HepG2 (cell line): ENCODE results near the gene PEX11B. TPM values are rescaled to one million over a fixed set of nuclear protein-coding genes. Genes with fewer than 3 reads are reported as not detected.
A peak's percentile ranks its signal among the peaks of the same experiment; 100 is the strongest.

Experiments
- ARNT2 ChIP-seq: sonication (generic); formaldehyde crosslinking; IDR thresholded peaks from 2 replicates; pipeline ENCODE4 v1.8.0; 2022; ENCODE audit warnings: mild to moderate bottlenecking, low read depth, missing genetic modification reagents, moderate library complexity
- ATF1 ChIP-seq: IDR thresholded peaks from 2 replicates; pipeline ENCODE4 v1.6.1; 2016; ENCODE audit warnings: mild to moderate bottlenecking, control low read depth
- BRD4 ChIP-seq: sonication (generic); formaldehyde crosslinking; IDR thresholded peaks from 2 replicates; pipeline ENCODE4 v1.4.0; 2020; ENCODE audit warnings: missing genetic modification reagents
- DNMT3B ChIP-seq: conservative IDR thresholded peaks from 2 replicates; pipeline ENCODE4 v1.6.1; 2016; ENCODE audit warnings: missing biosample characterization, control low read depth
- DR1 ChIP-seq: sonication (generic); formaldehyde crosslinking; IDR thresholded peaks from 2 replicates; pipeline ENCODE4 v1.8.0; 2021; ENCODE audit warnings: mild to moderate bottlenecking, missing genetic modification reagents, inconsistent platforms
- ELF3 ChIP-seq: IDR thresholded peaks from 2 replicates; pipeline ENCODE4 v1.6.1; 2016; ENCODE audit warnings: missing genetic modification reagents, missing compliant biosample characterization
- GTF2F1 ChIP-seq: fragments of 150-350 bp; IDR thresholded peaks from 2 replicates; pipeline ENCODE4 v1.6.1; 2014; ENCODE audit warnings: low read length
- HIVEP1 ChIP-seq: sonication (generic); formaldehyde crosslinking; IDR thresholded peaks from 2 replicates; pipeline ENCODE4 v1.4.0; 2020; ENCODE audit warnings: mild to moderate bottlenecking, missing genetic modification reagents
- KLF11 ChIP-seq: IDR thresholded peaks from 2 replicates; pipeline ENCODE4 v1.6.1; 2016; ENCODE audit warnings: missing compliant biosample characterization
- MAX ChIP-seq: IDR thresholded peaks from 2 replicates; pipeline ENCODE4 v1.6.1; 2012; ENCODE audit warnings: inconsistent platforms
- NFIC ChIP-seq: IDR thresholded peaks from 2 replicates; pipeline ENCODE4 v1.6.1; 2012; ENCODE audit warnings: mild to moderate bottlenecking, low read length, inconsistent platforms
- PBX3 ChIP-seq: sonication (generic); formaldehyde crosslinking; IDR thresholded peaks from 2 replicates; pipeline ENCODE4 v1.8.1; 2023; ENCODE audit warnings: missing genetic modification reagents, inconsistent platforms, borderline replicate concordance
- PCBP1 ChIP-seq: fragments of 200-400 bp; formaldehyde crosslinking; IDR thresholded peaks from 2 replicates; pipeline ENCODE4 v1.6.1; 2017; ENCODE audit warnings: mild to moderate bottlenecking, low read depth, low read length, borderline replicate concordance
- RCOR2 ChIP-seq: IDR thresholded peaks from 2 replicates; pipeline ENCODE4 v1.6.1; 2016; ENCODE audit warnings: missing biosample characterization, missing genetic modification reagents
- REST ChIP-seq, 2 experiments: IDR thresholded peaks; 2 replicates each; pipeline ENCODE4 v1.6.1; 2011 to 2012; ENCODE audit warnings: low read length in 2 of 2, borderline replicate concordance in 1 of 2, low read depth in 1 of 2, mild to moderate bottlenecking in 1 of 2, moderate library complexity in 1 of 2
- SP2 ChIP-seq: sonication (generic); formaldehyde crosslinking; IDR thresholded peaks from 2 replicates; pipeline ENCODE4 v1.5.1; 2020; ENCODE audit warnings: mild to moderate bottlenecking, missing genetic modification reagents
- TCF7 ChIP-seq: sonication (generic); IDR thresholded peaks from 2 replicates; pipeline ENCODE4 v1.6.1; 2016; ENCODE audit warnings: antibody characterized with exemption, low read depth
- ZFP90 ChIP-seq: sonication (generic); formaldehyde crosslinking; IDR thresholded peaks from 2 replicates; pipeline ENCODE4 v1.8.0; 2022; ENCODE audit warnings: missing genetic modification reagents, mild to moderate bottlenecking, inconsistent platforms, borderline replicate concordance
- ZFP91 ChIP-seq: sonication (generic); formaldehyde crosslinking; IDR thresholded peaks from 2 replicates; pipeline ENCODE4 v1.9.0; 2022; ENCODE audit warnings: missing genetic modification reagents, mild to moderate bottlenecking, borderline replicate concordance
- ZIK1 ChIP-seq: sonication (generic); formaldehyde crosslinking; IDR thresholded peaks from 2 replicates; pipeline ENCODE4 v1.5.0; 2020; ENCODE audit warnings: mild to moderate bottlenecking, low read depth, missing genetic modification reagents, borderline replicate concordance
- ZNF138 ChIP-seq: sonication (generic); formaldehyde crosslinking; IDR thresholded peaks from 2 replicates; pipeline ENCODE4 v1.5.0; 2020; ENCODE audit warnings: mild to moderate bottlenecking, low read depth, missing genetic modification reagents
- ZNF17 ChIP-seq: sonication (generic); formaldehyde crosslinking; IDR thresholded peaks from 2 replicates; pipeline ENCODE4 v1.5.0; 2020; ENCODE audit warnings: mild to moderate bottlenecking, missing genetic modification reagents
- ZNF431 ChIP-seq: sonication (generic); formaldehyde crosslinking; IDR thresholded peaks from 2 replicates; pipeline ENCODE4 v1.9.0; 2022; ENCODE audit warnings: missing genetic modification reagents, low read depth, mild to moderate bottlenecking, borderline replicate concordance
- ZNF451 ChIP-seq: sonication (generic); formaldehyde crosslinking; IDR thresholded peaks from 2 replicates; pipeline ENCODE4 v1.5.0; 2020; ENCODE audit warnings: mild to moderate bottlenecking, missing genetic modification reagents
- ZNF772 ChIP-seq: sonication (generic); formaldehyde crosslinking; IDR thresholded peaks from 2 replicates; pipeline ENCODE4 v1.5.0; 2020; ENCODE audit warnings: mild to moderate bottlenecking, missing genetic modification reagents
- polyA plus RNA-seq, 8 experiments: library from polyadenylated mRNA; depleted of rRNA in 3 of 8; stranded (reverse) in 7 of 8; unstranded in 1 of 8; fragments of >200 nt; fragmentation: Illumina TruSeq in 4 of 8; extraction: Trizol in 4 of 8; gene quantifications; 2 replicates each; pipeline versions ENCODE4 v1.2.1 to v1.2.3, GENCODE V29; 2011 to 2016; ENCODE audit warnings: low read depth in 4 of 8, missing spikeins in 1 of 8, mixed read lengths in 1 of 8; ENCODE audit not compliant: insufficient read depth in 1 of 8
- total RNA-seq, 5 experiments: library from RNA; depleted of rRNA; stranded (reverse); fragments of >200 nt; fragmentation: Illumina TruSeq; extraction: Trizol; gene quantifications; 2 replicates each; pipeline ENCODE4 v1.2.3, GENCODE V29; 2016; ENCODE audit warnings: low read depth in 1 of 5

Gene PEX11B
- total and polyA plus RNA-seq, 2 of the 13 experiments (the other 11 are each of a cell fraction or from before 2014, with no cell fraction given) = 21.6 to 48.4 TPM

- TF ChIP-seq ZNF431 (CRISPR knock-in tag) (no peak), ZNF451 (CRISPR knock-in tag) (peak; percentile 25; the same call in 1 of the 2 replicates), ZFP90 (CRISPR knock-in tag) (0 out of 2 replicates have a peak, but pooled peaks have one; percentile 54), NFIC (no peak), TCF7 (no peak), KLF11 (no peak), ZNF17 (no peak), ZNF138 (CRISPR knock-in tag) (0 out of 2 replicates have a peak, but pooled peaks have one; percentile 70), SP2 (CRISPR knock-in tag) (peak; percentile 46; the same call in 1 of the 2 replicates), ZFP91 (0 out of 2 replicates have a peak, but pooled peaks have one; percentile 70), DNMT3B (CRISPR knock-in tag) (no peak), DR1 (CRISPR knock-in tag) (peak; percentile 26; the same call in 1 of the 2 replicates), GTF2F1 (no peak), ELF3 (CRISPR knock-in tag) (peak; percentile 62; the same call in 1 of the 2 replicates), RCOR2 (CRISPR knock-in tag) (no peak), BRD4 (peak; percentile 47; the same call in 1 of the 2 replicates), ATF1 (CRISPR knock-in tag) (peak; percentile 60), HIVEP1 (CRISPR knock-in tag) (peak; percentile 58; the same call in 1 of the 2 replicates), ZIK1 (CRISPR knock-in tag) (0 out of 2 replicates have a peak, but pooled peaks have one; percentile 62), PCBP1 (0 out of 2 replicates have a peak, but pooled peaks have one; percentile 32), ARNT2 (CRISPR knock-in tag) (no peak), REST (IDR thresholded peaks at IDR 0.05; ENCODE audit: borderline replicate concordance in 1 of 2, low read depth in 1 of 2, low read length in 2 of 2) (no peak), ZNF772 (CRISPR knock-in tag) (no peak), PBX3 (no peak), MAX (peak; percentile 37; the same call in 1 of the 2 replicates)
Observed at GRCh38 chr1:145960468-145961108, 42.1 kb upstream of the PEX11B start (continued).
